ENCODE measurements around the gene SZRD1.
A peak's percentile ranks its signal among the peaks of the same experiment; 100 is the strongest.

The SZRD1 gene

GRCh38 chr1:16367968-16368890 is 1.2 kb downstream of the SZRD1 start:
- DNase-seq: no peak

- DNase-seq: no peak
Measured at GRCh38 chr1:16369821-16370220, 2.8 kb downstream of the SZRD1 start.

GRCh38 chr1:16371725-16372124 is 4.7 kb downstream of the SZRD1 start:
- DNase-seq: no peak

- no peak for DNase-seq
Measured at GRCh38 chr1:16372535-16373285, 5.7 kb downstream of the SZRD1 start.

GRCh38 chr1:16374266-16374665 is 7.2 kb downstream of the SZRD1 start:
- DNase-seq: no peak

- DNase-seq: no peak
Measured at GRCh38 chr1:16375521-16376340, 8.7 kb downstream of the SZRD1 start.

- no peak for DNase-seq
Measured at GRCh38 chr1:16376971-16377370, 9.9 kb downstream of the SZRD1 start.

GRCh38 chr1:16378443-16378842 is 11.4 kb downstream of the SZRD1 start:
- DNase-seq: no peak

GRCh38 chr1:16380868-16381267 is 13.8 kb downstream of the SZRD1 start:
- DNase-seq: no peak

- no peak for DNase-seq
Measured at GRCh38 chr1:16383888-16384287, 16.8 kb downstream of the SZRD1 start.

GRCh38 chr1:16385659-16386453 is 18.8 kb downstream of the SZRD1 start:
- DNase-seq: no peak

GRCh38 chr1:16386454-16387113 is 19.5 kb downstream of the SZRD1 start:
- DNase-seq: no peak

- DNase-seq: no peak
Measured at GRCh38 chr1:16387201-16388188, 20.5 kb downstream of the SZRD1 start.

GRCh38 chr1:16391411-16391810 is 24.4 kb downstream of the SZRD1 start:
- no peak for DNase-seq

- DNase-seq: no peak
Measured at GRCh38 chr1:16392740-16393569, 25.9 kb downstream of the SZRD1 start.

- no peak for DNase-seq
Measured at GRCh38 chr1:16393570-16394521, 26.8 kb downstream of the SZRD1 start.

GRCh38 chr1:16394977-16395376 is 27.9 kb downstream of the SZRD1 start:
- no peak for DNase-seq

GRCh38 chr1:16396591-16396990 is 29.5 kb downstream of the SZRD1 start:
- peak; percentile 64 for DNase-seq
